Right ventricle myocardium superior (tissue), 1 donor: ENCODE data around the gene UBE2N. TPM values are rescaled to one million over a fixed set of nuclear protein-coding genes. Genes with fewer than 3 reads are reported as not detected.
"Not testable (repeated sequence)": the region's sequence is repeated elsewhere in the genome, so short reads cannot be mapped to it uniquely, and the experiment has no call there.

ENCODE experiments used
- ATAC-seq: fragments of 200-7000 bp; cut with Tn5 transposase; one replicate; pipeline ENCODE4 v1.9.1; 2020; ENCODE audit warnings: mild to moderate bottlenecking; ENCODE audit not compliant: poor library complexity
- DNase-seq: peaks from one replicate; pipeline ENCODE4 v3.0.0-alpha.2; 2020
- intact Hi-C: fragments of 100-400 bp; cut with DNase I; formaldehyde crosslinking; loops from one replicate; pipeline ENCODE4 v1.11.2; 2022
- total RNA-seq: library from RNA; stranded (reverse); fragmentation: NEBNext Ultra II Directional; extraction: Animal tissue kit (Norgen Biotek cat#: 25700); gene quantifications from one replicate; pipeline ENCODE4 v1.2.1, GENCODE V29; 2021
- donor health status: DM: no; HTN: yes; CAD: no; lungs with severe emphysema.

UBE2N gene
- total RNA-seq, 1 donor from 2014 or later: 77.3 TPM

DNA sequence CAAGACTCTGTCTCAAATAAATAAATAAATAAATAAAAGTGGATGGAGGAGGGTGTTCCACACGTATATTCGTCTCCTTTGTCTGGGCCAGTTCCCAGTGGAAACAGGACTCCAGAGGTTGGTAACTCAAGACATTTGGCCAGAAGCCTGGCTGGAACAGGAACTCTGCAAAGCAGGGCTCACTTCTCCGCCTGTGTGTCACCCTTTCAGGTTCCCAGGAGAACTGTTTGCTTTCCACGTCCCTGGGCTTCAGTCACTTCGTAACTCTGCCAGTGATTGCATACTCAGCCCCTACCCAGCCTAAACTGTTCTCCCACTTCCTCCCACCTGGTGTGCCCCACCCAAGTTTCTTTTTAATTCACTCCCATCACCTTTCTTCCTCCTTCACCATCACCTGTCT, 7.0 kb upstream of the UBE2N start:
- intact Hi-C loops: no loop called here
- DNase-seq (no peak), ATAC-seq (peak; percentile 41)

DNA sequence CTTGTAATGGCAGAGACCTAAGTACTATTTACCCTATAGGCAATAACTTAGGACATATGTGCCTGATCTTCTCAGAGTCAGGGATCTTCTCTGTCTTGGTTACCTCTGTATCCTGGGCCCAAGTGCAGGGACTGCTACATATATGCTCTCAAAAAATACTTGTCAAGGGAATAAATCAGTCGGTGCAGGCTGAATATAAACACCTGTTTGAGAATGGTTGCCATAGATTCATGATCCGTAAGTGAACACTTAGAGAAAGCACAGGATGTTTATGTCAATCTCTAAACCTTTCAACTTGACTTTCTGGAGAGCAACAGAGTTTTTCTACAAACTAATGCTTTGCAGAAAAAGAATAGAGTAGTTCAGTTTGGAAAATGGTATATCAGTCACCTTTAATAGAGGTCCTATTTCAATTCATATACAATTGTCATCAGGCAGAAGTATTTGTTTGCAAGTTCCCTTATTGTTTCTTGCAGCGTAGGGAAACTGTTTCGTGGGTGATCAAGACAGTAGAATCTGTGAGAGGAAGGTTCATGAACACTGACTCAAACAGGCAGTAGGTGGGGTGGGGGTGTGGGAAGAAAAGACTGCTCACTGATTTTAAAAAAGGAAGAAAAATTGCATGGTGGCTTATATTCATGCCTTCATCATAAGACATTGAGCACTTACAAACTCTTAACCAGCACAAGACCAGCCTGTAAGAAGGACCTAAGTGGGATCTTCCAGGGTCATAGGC, 6.0 kb upstream of the UBE2N start:
- no peak for DNase-seq
- ATAC-seq: no peak
- intact Hi-C loops: no loop called here

DNA sequence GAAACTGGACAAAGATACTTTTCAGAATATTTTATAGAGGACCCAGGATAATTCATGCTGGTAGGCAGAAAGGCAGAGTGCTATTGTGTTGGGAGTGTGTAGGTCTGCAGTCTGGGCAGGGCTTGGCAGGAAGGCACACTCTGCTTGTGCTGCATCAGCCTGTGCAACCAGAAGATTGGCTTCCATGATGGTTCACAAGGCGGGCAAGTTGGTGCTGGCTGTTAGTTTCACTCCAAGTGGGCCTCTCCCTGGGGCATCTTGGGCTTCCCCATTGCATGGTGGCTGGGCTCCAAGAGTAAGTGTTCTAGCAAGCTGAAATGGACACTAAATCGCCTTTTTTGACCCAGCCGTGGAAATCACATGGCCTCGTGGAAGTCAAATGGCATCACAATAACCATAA, 1.8 kb upstream of the UBE2N start:
- DNase-seq (no peak), ATAC-seq (no peak)
- intact Hi-C loops: no loop called here

DNA sequence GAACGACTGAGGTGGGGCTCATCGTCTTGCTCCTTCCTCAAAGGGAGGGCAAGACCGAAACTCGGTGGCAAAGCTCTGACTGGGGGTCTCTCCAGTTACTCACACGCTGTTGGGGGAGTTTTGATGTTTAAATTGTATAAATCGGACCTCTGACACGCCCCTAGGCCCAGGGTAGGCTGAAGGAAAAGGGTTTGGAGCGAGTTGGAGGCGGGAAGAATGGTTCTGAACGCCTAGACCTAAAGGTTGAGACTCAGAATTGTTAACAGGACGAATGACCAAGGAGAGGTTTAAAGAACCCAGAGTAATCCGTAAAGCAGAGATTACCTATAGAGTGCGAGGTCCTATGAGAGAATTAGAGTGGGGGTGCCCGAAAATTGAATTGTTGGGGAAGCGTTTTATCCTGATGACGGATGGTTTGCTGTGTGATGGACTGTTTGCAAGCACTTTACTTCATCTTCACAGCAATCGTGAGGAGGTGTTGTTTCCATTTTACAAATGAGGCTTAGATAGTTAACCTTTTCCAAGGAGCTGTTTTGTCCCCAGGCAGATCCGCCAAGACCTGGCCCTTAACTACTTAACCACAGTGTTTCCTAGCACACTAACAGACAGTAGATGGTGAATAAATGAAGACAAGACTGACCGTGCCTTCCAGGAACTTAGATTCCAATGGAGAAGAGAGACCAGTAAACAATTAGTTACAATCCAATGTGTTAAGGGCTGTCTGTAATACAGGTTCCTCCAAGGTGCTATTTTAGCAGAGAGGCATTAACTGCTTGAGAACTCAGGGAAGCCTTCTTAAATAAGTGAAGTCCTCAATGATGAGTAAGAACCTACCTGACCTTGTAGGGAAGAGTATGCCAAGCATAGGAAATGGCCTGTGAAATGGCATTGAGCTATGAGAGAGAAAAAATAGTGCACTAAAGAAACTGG, 929 bp upstream of the UBE2N start:
- ATAC-seq (peak; percentile 5), DNase-seq (no peak)
- intact Hi-C loops: no loop called here

DNA sequence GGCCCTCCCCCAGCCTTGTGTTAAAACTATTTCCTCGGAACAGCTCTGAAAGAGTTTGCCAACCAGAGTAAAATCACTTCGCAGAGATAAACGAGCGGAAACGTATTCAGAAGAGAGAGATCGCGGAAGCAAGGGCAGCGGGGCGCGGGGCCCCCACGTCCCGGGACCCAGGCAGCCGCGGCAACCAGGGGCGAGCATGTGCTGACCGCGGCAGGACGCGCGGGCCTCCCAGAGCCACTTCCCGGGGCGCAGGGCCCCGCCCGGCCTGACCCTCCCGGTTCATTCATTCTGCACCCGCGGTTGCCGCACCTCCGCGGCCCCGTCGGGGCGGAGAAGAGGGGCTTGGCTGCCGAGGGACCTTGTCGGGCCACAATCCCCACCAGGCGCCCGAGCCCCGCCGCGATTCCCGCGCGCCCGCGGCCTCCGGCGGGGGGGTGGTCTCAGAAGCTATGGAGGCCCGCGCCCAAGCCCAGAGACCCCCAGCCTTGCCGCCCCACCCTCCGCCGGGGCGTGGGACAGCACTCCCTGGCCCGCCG, 598 bp downstream of the UBE2N start:
- DNase-seq: peak; percentile 66
- intact Hi-C loops: no loop called here
- peak; percentile 18 for ATAC-seq

DNA sequence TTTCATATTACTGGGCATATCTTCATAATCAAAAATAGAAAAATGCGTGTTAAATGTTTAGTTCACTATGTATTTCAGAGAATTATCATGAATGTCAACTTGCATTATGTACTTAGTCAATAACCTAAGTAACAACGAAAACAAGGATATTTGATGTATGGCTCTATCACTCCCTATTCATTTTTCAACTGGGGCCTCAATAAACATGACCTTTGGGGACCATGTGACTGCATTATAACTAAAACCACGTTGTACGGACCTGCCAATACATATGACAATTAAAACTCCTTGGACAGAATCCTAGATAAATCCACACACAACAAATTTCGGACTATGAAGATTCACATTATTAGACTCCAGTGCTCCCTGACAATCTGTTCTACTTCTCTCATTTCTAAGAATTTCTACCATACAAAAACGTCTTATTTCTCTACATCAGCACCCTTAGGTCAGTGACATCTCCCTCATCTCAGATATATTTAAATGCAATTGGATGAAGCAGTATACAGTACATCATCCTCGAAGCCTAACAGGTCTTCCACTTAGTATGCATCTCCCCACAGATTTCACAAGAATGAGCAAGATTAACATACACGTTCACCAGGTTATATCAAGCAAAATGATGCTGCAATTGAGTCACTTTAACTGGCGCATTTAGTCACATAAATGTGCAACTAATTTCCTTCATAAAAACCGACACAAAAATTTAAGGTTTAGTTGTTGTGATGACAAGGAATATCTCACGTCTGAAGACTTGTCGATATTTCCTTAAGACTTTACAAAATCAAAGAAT, 1.5 kb downstream of the UBE2N start:
- intact Hi-C loops: no loop called here
- no peak for ATAC-seq
- no peak for DNase-seq

DNA sequence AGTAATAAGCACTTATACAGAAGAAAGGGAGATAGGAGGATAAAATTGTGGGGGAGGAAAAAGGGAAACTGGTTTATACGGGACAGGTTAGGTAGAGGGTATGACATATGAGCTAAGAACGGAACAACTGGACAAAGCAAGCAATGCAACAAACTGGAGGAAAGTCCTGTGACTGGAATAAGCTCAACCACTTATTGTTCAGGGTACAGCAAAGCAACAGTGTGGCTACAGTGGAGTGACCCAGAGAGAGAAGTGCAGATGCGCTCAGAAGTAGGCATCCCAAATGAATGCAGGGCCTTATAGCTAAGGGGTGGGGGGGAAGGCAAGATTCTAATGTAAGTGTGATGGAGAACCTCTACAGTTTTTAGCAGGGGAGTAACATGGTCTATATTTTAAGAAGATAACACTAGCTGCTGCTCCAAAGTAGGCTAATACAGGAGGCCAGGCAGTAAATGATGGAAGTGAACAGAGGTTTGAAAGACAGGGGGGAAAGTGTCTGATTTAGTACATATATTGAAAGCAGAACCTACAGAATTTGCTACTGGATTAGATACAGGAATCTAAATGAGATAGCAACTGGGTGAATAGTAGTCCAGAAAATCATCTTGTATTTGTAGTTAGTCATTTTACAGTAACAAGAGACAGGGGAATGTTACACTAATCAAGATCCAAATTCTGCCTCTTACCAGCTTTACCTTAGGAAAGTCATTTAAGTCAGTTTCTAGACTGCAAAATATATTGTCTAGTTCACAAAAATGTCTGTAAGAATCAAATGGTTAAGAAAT, 3.3 kb downstream of the UBE2N start:
- DNase-seq: no peak
- intact Hi-C loops: no loop called here
- no peak for ATAC-seq

DNA sequence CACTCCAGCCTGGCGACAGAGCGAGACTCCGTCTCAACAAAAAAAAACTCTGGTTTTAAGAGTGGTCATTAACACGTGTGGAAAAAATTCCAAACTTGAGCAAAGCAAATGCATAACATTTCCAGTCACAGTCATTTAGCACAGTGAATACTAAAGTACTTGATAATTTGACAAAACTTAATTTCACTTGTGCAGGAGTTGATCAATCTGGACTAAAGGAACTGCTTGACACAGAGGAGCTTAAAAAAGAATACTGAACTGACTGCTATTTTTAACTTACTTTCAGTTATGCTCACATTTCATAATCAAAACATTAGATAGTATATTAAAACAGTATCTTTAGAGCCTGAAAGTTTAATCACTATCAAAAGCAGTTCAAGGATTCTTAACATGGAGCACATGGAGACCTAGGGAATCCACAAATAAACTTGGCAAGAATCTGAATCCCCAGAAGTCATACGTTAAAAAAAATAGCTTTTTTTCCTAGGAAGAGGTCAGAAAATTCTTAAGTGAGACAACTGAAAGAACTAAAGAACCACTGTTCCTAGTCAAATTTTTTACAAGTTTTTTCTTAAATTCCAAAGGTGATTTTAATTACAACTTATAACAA, 7.4 kb downstream of the UBE2N start:
- no peak for DNase-seq
- intact Hi-C loops: no loop called here
- ATAC-seq: peak; percentile 49

DNA sequence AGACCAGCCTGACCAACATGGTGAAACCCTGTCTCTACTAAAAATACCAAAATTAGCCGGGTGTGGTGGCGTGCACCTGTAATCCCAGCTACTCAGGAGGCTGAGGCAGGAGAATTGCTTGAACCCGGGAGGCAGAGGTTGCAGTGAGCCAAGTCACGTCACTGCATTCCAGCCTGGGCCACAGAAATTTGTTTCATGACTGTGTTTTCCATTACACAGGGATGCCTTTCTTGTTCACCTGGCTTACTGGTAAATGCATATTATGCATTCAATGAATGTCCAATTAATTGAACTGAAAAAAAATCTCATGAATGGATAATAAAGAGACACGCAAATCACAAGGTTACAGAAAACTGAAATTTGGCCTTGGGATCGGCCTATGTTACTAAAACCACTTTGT, 9.7 kb downstream of the UBE2N start:
- intact Hi-C loops, DNase-seq, ATAC-seq: not testable (repeated sequence)

DNA sequence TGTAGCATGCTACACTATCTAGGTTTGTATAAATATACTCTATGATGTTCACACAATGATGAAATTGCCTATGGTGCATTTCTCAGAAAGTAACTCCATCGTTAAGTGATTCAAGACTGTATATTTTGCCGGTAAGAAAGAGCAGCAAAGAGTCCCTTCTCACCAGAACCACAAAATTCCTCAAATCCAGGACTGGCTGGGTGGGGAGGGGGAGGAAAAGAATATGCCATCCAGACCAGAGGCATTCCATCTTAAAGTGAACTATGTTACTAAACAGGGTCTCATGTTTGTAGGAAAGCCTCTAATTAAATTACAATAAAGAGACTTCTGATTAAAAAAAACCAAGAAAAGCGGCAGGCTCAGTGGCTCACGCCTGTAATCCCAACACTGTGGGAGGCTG, 11.5 kb downstream of the UBE2N start:
- ATAC-seq (no peak), DNase-seq (no peak)
- intact Hi-C loops: no loop called here

DNA sequence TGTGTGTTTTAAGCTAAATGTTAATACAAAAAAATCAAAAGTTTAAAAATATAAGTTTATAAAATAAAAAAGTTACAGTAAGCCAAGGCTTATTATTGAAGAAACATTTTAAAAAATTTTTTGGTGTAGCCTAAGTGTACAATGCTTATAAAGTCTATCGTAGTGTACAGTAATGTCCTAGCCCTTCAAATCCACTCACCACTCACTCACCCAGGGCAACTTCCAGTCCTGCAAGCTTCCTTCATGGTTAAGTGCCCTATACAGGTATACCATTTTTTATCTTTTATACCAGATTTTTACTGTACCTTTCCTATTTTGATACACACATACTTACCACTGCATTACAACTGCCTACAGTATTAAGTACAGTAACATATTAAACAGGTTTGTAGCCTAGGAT, 11.9 kb downstream of the UBE2N start:
- ATAC-seq: no peak
- DNase-seq: no peak
- intact Hi-C loops: no loop called here

DNA sequence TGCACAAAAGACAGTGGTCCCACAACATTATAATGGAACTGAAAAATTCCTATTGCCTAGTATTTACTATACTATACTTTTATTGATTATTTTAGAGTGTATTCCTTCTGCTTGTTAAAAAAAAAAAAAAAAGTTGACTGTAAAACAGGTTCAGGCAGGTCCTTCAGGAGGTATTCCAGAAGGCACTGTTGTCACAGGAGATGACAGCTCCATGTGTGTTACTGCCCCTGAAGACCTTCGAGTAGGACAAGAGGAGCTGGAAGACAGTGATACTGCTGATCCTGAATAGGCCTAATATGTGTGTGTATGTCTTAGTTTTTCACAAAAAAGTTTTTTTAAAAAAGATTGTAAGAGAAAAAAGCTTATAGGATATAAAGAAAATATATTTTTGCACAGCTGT, 12.3 kb downstream of the UBE2N start:
- intact Hi-C loops: no loop called here
- DNase-seq: no peak
- ATAC-seq: no peak

DNA sequence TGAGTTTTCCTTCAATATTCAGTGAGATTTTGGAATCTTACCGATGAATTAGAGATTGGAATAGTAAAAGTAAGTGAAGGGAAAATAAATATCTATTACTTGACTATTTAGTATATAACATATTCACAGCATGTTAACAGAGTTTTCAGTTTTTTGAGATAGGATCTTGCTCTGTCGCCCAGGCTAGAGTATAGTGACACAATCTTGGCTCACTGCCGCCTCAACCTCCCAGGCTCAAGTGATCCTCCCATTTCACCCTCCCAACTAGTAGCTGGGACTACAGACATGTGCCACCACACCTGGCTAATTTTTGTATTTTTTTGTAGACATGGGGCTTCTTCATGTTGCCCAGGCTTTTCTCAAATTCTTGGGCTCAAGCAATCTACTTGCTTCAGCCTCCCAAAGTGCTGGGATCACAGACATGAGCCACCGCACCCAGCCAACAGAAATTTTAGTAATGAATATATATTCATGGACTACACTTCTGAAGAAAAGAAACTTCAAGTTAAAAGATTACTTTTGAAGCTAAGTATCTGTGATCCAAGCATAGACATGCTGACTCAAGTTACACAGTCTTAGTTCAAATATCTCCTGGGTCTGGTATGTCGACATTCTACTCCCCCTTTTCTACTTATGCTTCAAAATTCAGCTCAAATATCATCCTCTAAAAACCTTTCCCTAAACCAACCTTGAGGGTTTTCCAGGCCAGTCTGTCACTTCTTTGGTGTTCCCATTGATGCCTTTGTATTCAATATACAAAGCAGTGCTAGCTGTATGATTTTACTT, 13.8 kb downstream of the UBE2N start:
- ATAC-seq (peak; percentile 34), DNase-seq (no peak)
- intact Hi-C loops: no loop called here

DNA sequence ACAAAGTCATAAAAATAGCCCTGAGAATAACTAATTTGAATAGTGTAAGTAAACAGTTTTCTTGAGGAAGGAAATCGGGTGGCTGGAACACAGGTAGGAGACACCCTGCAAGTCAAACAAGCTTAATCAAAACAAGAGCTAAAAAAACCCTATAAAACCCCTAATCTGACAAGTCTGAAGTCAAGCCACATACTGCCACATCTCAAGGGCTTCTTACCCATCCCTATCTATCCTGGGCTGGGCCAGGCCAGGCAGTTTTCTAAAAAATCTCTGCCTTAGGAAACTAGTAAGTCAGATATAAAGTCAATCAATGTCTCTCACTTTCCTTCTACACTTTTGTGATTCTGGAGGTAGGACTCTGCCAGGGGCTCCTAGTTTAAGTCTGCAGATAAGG, 15.3 kb downstream of the UBE2N start:
- intact Hi-C loops: no loop called here
- ATAC-seq (no peak), DNase-seq (no peak)

DNA sequence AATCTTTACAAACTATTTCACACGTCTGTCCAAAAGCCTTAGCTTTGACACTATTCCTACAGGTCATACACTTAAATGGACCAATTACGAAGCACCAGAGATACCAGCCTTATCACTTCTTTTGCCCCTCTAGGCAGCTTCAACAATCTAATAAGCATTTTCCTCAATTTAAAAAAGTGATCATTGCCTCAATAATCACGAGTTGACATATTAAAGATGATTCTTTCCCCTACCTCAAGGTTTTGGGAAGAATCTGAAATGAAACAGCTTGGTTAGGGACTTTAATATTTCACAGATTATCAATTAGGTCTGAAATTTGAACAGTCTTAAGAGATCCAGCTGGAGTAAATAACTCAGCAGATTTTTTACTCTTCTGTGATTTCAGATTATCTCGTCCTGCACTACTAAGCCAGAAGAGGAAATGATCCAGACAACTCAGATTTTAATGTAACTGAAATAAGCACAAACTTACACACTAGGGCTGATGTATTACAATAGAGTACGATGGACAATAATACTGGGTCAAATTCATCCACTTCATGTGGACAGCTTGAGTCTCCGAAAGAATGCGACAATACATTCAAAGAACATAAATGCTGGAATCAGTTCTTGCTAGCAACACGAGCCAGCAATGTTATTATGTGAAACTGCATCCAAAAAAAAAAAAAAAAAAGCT, 15.9 kb downstream of the UBE2N start:
- no peak for ATAC-seq
- no peak for DNase-seq
- intact Hi-C loops: no loop called here

DNA sequence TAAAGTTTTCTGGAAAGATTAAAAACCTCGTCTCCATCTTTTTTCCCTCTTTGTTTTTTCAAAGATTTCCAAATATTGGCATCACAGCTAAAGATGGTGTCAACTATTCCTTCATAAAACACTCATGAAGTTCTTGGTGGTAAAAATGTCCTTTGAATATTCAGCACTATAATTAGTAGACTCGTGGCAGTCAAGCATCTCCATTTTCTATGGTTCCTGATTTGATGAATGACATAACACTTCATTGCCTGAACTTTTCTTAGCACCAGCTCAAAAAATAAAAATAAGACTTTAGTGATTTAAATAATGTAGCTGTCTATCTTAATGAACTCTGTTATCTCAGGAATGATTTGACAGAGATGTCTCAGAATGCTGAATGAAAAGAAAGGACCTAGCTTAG, 19.7 kb downstream of the UBE2N start:
- no peak for DNase-seq
- intact Hi-C loops: no loop called here
- no peak for ATAC-seq
